SK-N-SH (cell line): ENCODE measurements around the gene EEFSEC. TPM values are rescaled to one million over a fixed set of nuclear protein-coding genes. Genes with fewer than 3 reads are reported as not detected.

Experiments
- CTCF ChIA-PET: fragments of 300-600, 350-600 bp; formaldehyde crosslinking; extraction: SDS; loops from one replicate; lab custom pipeline; 2021; lab: Yijun Ruan, JAX
- POLR2A ChIA-PET: fragments of 350-600 bp; sonication (Branson Sonifier 250); formaldehyde crosslinking; extraction: SDS; loops from one replicate; lab custom pipeline; 2020; ENCODE audit warnings: antibody characterized with exemption, inconsistent platforms; lab: Yijun Ruan, JAX
- DNase-seq: peaks from one replicate; pipeline ENCODE4 v3.0.0; 2012
- H2AFZ ChIP-seq: fragments of 200-600 bp; sonication (generic); 2 replicates; pipeline ENCODE4 v1.8.1; 2016; ENCODE audit warnings: antibody characterized with exemption, mild to moderate bottlenecking, low read depth
- H3F3A ChIP-seq: fragments of 200-600 bp; sonication (generic); replicated peaks from 2 replicates; pipeline ENCODE3; 2016; ENCODE audit warnings: antibody characterized with exemption, mild to moderate bottlenecking; ENCODE audit not compliant: insufficient read depth
- H3K27ac ChIP-seq, 2 experiments: fragments of 200-500 bp in 1 of 2; fragments of 200-600 bp in 1 of 2; sonication (Bioruptor generic) in 1 of 2; sonication (generic), shearing (Covaris generic) in 1 of 2; 2 replicates each; pipeline versions ENCODE4 v1.5.1 to v1.6.1; 2014 to 2016; ENCODE audit warnings: low read depth in 2 of 2, inconsistent platforms in 1 of 2, low read length in 1 of 2, mild to moderate bottlenecking in 1 of 2, mixed read lengths in 1 of 2
- H3K27me3 ChIP-seq: fragments of 200-600 bp; sonication (generic), shearing (Covaris generic); 2 replicates; pipeline ENCODE4 v1.6.1; 2016; ENCODE audit warnings: mixed run types; ENCODE audit not compliant: insufficient read depth
- H3K36me3 ChIP-seq, 2 experiments: fragments of 200-500 bp in 1 of 2; fragments of 200-600 bp in 1 of 2; sonication (Bioruptor generic) in 1 of 2; sonication (generic) in 1 of 2; replicated peaks in 1 of 2; 2 replicates each; pipeline versions ENCODE3 to v1.5.1; 2014 to 2016; ENCODE audit warnings: low read length in 1 of 2, mild to moderate bottlenecking in 1 of 2; ENCODE audit not compliant: insufficient read depth in 2 of 2, control insufficient read depth in 1 of 2
- H3K4me1 ChIP-seq, 2 experiments: fragments of 200-500 bp in 1 of 2; fragments of 200-600 bp in 1 of 2; sonication (Bioruptor generic) in 1 of 2; sonication (generic), shearing (Covaris generic) in 1 of 2; 2 replicates each; pipeline versions ENCODE4 v1.5.1 to v1.6.1; 2014 to 2016; ENCODE audit warnings: low read depth in 1 of 2, low read length in 1 of 2, mixed run types in 1 of 2; ENCODE audit not compliant: insufficient read depth in 2 of 2, control insufficient read depth in 1 of 2
- H3K4me2 ChIP-seq: fragments of 200-600 bp; sonication (generic), shearing (Covaris generic); 2 replicates; pipeline ENCODE4 v1.6.1; 2017; ENCODE audit warnings: mixed run types
- H3K4me3 ChIP-seq, 2 experiments: fragments of 200-500 bp in 1 of 2; fragments of 200-600 bp in 1 of 2; sonication (Bioruptor generic) in 1 of 2; sonication (generic), shearing (Covaris generic) in 1 of 2; 2 replicates each; pipeline versions ENCODE4 v1.5.1 to v1.8.1; 2014 to 2016; ENCODE audit warnings: low read depth in 2 of 2, inconsistent platforms in 1 of 2, low read length in 1 of 2, mild to moderate bottlenecking in 1 of 2, mixed read lengths in 1 of 2, moderate library complexity in 1 of 2
- H3K79me2 ChIP-seq: fragments of 200-600 bp; sonication (generic); 2 replicates; pipeline ENCODE4 v1.8.1; 2017; ENCODE audit warnings: mild to moderate bottlenecking; ENCODE audit not compliant: insufficient read depth
- H3K9ac ChIP-seq: fragments of 200-600 bp; sonication (generic); 2 replicates; pipeline ENCODE4 v1.6.1; 2017; ENCODE audit warnings: mixed run types
- H3K9me2 ChIP-seq: fragments of 200-600 bp; sonication (generic); 2 replicates; pipeline ENCODE4 v1.6.1; 2017; ENCODE audit warnings: mixed run types
- H3K9me3 ChIP-seq: fragments of 200-600 bp; sonication (generic); 2 replicates; pipeline ENCODE4 v1.6.1; 2017; ENCODE audit warnings: mixed run types, mild to moderate bottlenecking, moderate library complexity
- H4K20me1 ChIP-seq: fragments of 200-600 bp; sonication (generic); 2 replicates; pipeline ENCODE4 v1.6.1; 2017; ENCODE audit warnings: mild to moderate bottlenecking, mixed run types; ENCODE audit not compliant: insufficient read depth
- CHD2 ChIP-seq: fragments of 150-350 bp; IDR thresholded peaks from 2 replicates; pipeline ENCODE4 v1.6.1; 2018; ENCODE audit warnings: low read length; ENCODE audit not compliant: partially characterized antibody
- ELF1 ChIP-seq: IDR thresholded peaks from 2 replicates; pipeline ENCODE4 v1.4.0; 2012
- EZH2phosphoT487 ChIP-seq: fragments of 200-600 bp; sonication (generic); IDR thresholded peaks from 2 replicates; pipeline ENCODE4 v1.6.1; 2017; ENCODE audit warnings: low read depth, mixed run types, mild to moderate bottlenecking, antibody characterized with exemption, moderate library complexity, borderline replicate concordance
- FOSL2 ChIP-seq: IDR thresholded peaks from 2 replicates; pipeline ENCODE4 v1.4.0; 2012; ENCODE audit warnings: low read depth, mild to moderate bottlenecking, moderate library complexity, borderline replicate concordance
- FOXM1 ChIP-seq: IDR thresholded peaks from 2 replicates; pipeline ENCODE4 v1.4.0; 2012; ENCODE audit warnings: low read depth, mild to moderate bottlenecking
- GABPA ChIP-seq: IDR thresholded peaks from 2 replicates; pipeline ENCODE4 v1.4.0; 2012; ENCODE audit warnings: low read depth, mild to moderate bottlenecking
- GATA2 ChIP-seq: sonication (generic); formaldehyde crosslinking; IDR thresholded peaks from 2 replicates; pipeline ENCODE4 v1.5.0; 2020; ENCODE audit warnings: mild to moderate bottlenecking, missing genetic modification reagents
- MEF2A ChIP-seq: IDR thresholded peaks from 2 replicates; pipeline ENCODE4 v1.4.0; 2012; ENCODE audit warnings: low read depth, borderline replicate concordance
- MXI1 ChIP-seq: IDR thresholded peaks from 2 replicates; pipeline ENCODE4 v1.6.1; 2012; ENCODE audit warnings: mild to moderate bottlenecking, low read depth, low read length, improper control_type of control experiment
- NFIC ChIP-seq: IDR thresholded peaks from 2 replicates; pipeline ENCODE4 v1.4.0; 2012; ENCODE audit warnings: borderline replicate concordance
- NRF1 ChIP-seq: IDR thresholded peaks from 2 replicates; pipeline ENCODE4 v1.6.1; 2012; ENCODE audit warnings: low read depth, mild to moderate bottlenecking, low read length
- RCOR1 ChIP-seq: fragments of 150-350 bp; IDR thresholded peaks from 2 replicates; pipeline ENCODE4 v1.6.1; 2017; ENCODE audit warnings: antibody characterized with exemption, low read length
- RFX5 ChIP-seq: IDR thresholded peaks from 2 replicates; pipeline ENCODE4 v1.6.1; 2012; ENCODE audit warnings: mild to moderate bottlenecking, improper control_type of control experiment, low read length
- RXRA ChIP-seq: IDR thresholded peaks from 2 replicates; pipeline ENCODE4 v1.4.0; 2012; ENCODE audit warnings: low read depth, mild to moderate bottlenecking, borderline replicate concordance
- SIN3A ChIP-seq: IDR thresholded peaks from 2 replicates; pipeline ENCODE4 v1.6.1; 2012; ENCODE audit warnings: low read depth, mild to moderate bottlenecking, low read length, moderate library complexity, borderline replicate concordance
- SMC3 ChIP-seq: IDR thresholded peaks from 2 replicates; pipeline ENCODE4 v1.6.1; 2012; ENCODE audit warnings: low read depth, low read length, improper control_type of control experiment
- TAF1 ChIP-seq: IDR thresholded peaks from 2 replicates; pipeline ENCODE4 v1.6.1; 2012; ENCODE audit warnings: low read depth, mild to moderate bottlenecking, low read length, moderate library complexity, borderline replicate concordance
- TCF12 ChIP-seq: IDR thresholded peaks from 2 replicates; pipeline ENCODE4 v1.4.0; 2012
- TEAD4 ChIP-seq: IDR thresholded peaks from 2 replicates; pipeline ENCODE4 v1.4.0; 2012; ENCODE audit warnings: mild to moderate bottlenecking, borderline replicate concordance; ENCODE audit not compliant: insufficient read depth
- WGBS: methylation state at CpG from one replicate; pipeline ENCODE4 v1.1.6; 2017; ENCODE audit warnings: low lambda C conversion rate; 5-methylcytosine and 5-hydroxymethylcytosine counted together
- polyA plus RNA-seq, 3 experiments: library from polyadenylated mRNA; depleted of rRNA; stranded (reverse); fragments of >200 nt; gene quantifications; 2 replicates each; pipeline ENCODE4 v1.2.3, GENCODE V29; 2012
- TF ChIP-seq, protein P1 (sequence below): IDR thresholded peaks from 2 replicates; pipeline ENCODE4 v1.4.0; 2012; ENCODE audit warnings: low read depth
- TF ChIP-seq, protein P2 (sequence below): fragments of 150-350 bp; IDR thresholded peaks from 2 replicates; pipeline ENCODE4 v1.6.1; 2017; ENCODE audit warnings: antibody characterized with exemption, low read length, low read depth, borderline replicate concordance

Gene EEFSEC
- polyA plus RNA-seq, 1 of the 3 experiments (the other 2 are of a cell fraction) = 12.4 TPM

GRCh38 chr3:128379367-128380160 is 226.3 kb downstream of the EEFSEC start:
- Histone ChIP-seq H3K4me1 (peaks cover 9 to 53% of the 10 kb centered on the region in 2 experiments; a peak in 3 of 4 replicates), H3K9me2 (no peaks in the 10 kb centered on the region), H3K36me3 (no peaks in the 10 kb centered on the region), H3K79me2 (no peaks in the 10 kb centered on the region), H3K9me3 (no peaks in the 10 kb centered on the region), H2AFZ (no peak overlapping the region), H4K20me1 (no peaks in the 10 kb centered on the region), H3K27me3 (no peaks in the 10 kb centered on the region), H3K27ac (no peak overlapping the region), H3K4me3 (no peak overlapping the region), H3K4me2 (no peak overlapping the region), H3K9ac (no peak overlapping the region), H3F3A (no peaks in the 10 kb centered on the region)
- ChIA-PET POLR2A (no interaction called here), CTCF (interaction anchor here (0.9 to 4.9 kb wide), 3 partner anchors 10 to 14 kb away, joined by 3 to 18 read pairs (median 4); no protein-coding TSS in a partner anchor)
- 88% methylated on average over 11 of the region's 12 CpGs for WGBS
- TF ChIP-seq RFX5 = no peak
- TF ChIP-seq ELF1 = no peak
- no peak for TF ChIP-seq FOXM1
- no peak for TF ChIP-seq MEF2A
- TF ChIP-seq RXRA = no peak
- TF ChIP-seq CHD2 = no peak
- TF ChIP-seq FOSL2 = no peak
- TF ChIP-seq, protein P1, sequence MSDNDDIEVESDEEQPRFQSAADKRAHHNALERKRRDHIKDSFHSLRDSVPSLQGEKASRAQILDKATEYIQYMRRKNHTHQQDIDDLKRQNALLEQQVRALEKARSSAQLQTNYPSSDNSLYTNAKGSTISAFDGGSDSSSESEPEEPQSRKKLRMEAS = no peak
- no peak for TF ChIP-seq RCOR1
- TF ChIP-seq MXI1 = no peak
- TF ChIP-seq NFIC = no peak
- no peak for DNase-seq

DNA sequence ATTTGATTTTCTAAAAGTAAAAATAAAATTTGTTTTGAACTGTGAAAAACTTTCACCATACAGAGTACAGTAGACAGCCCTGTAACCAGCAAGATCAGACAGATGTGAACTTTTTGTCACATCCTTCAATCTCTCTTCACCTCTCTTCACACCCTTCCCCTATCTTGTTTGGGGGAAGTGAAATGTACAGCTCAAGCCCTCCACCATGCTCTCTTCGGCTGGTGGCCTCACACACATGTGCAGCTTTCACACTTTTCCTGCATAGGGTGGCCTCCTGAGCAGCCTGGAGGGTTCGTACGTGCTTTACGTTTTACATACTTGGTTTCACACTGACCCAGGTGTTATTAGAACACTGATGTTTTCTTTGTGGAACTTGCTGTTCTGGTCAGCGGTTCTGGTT is 227.0 kb downstream of the EEFSEC start:
- no peaks in the 10 kb centered on the region for H3K36me3 ChIP-seq
- H3K9me2 ChIP-seq = no peaks in the 10 kb centered on the region
- ChIA-PET CTCF (interaction anchor here (0.8 to 4.9 kb wide), 3 partner anchors 11 to 14 kb away, joined by 3 to 18 read pairs (median 4); no protein-coding TSS in a partner anchor), POLR2A (no interaction called here)
- H3K27me3 ChIP-seq = no peaks in the 10 kb centered on the region
- no peaks in the 10 kb centered on the region for H4K20me1 ChIP-seq
- 95% methylated on average over 5 of the region's 5 CpGs for WGBS
- no peak for TF ChIP-seq GABPA
- TF ChIP-seq TCF12 = no peak
- TF ChIP-seq TEAD4 = no peak
- no peak for TF ChIP-seq NRF1
- no peak for TF ChIP-seq ELF1
- TF ChIP-seq, protein P1 = no peak
- TF ChIP-seq TAF1 = no peak
- TF ChIP-seq CHD2 = no peak
- no peak for TF ChIP-seq MXI1
- no peak for TF ChIP-seq SIN3A
- no peak for TF ChIP-seq GATA2 (CRISPR knock-in tag)
- TF ChIP-seq EZH2phosphoT487 = no peak
- no peak for TF ChIP-seq SMC3
- TF ChIP-seq FOSL2 = no peak
- TF ChIP-seq NFIC = no peak
- TF ChIP-seq, protein P2, sequence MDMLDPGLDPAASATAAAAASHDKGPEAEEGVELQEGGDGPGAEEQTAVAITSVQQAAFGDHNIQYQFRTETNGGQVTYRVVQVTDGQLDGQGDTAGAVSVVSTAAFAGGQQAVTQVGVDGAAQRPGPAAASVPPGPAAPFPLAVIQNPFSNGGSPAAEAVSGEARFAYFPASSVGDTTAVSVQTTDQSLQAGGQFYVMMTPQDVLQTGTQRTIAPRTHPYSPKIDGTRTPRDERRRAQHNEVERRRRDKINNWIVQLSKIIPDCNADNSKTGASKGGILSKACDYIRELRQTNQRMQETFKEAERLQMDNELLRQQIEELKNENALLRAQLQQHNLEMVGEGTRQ = no peak
- H3K79me2 ChIP-seq = no peaks in the 10 kb centered on the region
- no peaks in the 10 kb centered on the region for H3F3A ChIP-seq
- peaks cover 9 to 61% of the 10 kb centered on the region in 2 experiments; a peak in 3 of 4 replicates for H3K4me1 ChIP-seq
- no peak overlapping the region for H2AFZ ChIP-seq
- no peak for DNase-seq
- H3K4me2 ChIP-seq = no peak overlapping the region
- H3K27ac ChIP-seq = no peak overlapping the region
- no peak overlapping the region for H3K4me3 ChIP-seq
- H3K9ac ChIP-seq = no peak overlapping the region
- no peaks in the 10 kb centered on the region for H3K9me3 ChIP-seq
